HG03135 (cell line): ENCODE data around the gene LETM1.

Experiments used
- ATAC-seq: cut with Tn5 transposase; IDR thresholded peaks from one replicate; pipeline ENCODE4 v1.9.1; 2021; ENCODE audit warnings: mild to moderate bottlenecking, moderate library complexity; ENCODE audit not compliant: unreplicated experiment

The LETM1 gene

GRCh38 chr4:1873291-1873690 is 17.3 kb upstream of the LETM1 start:
- no peak for ATAC-seq

- no peak for ATAC-seq
Measured at GRCh38 chr4:1872870-1873269, 16.9 kb upstream of the LETM1 start.

- ATAC-seq: peak; percentile 13
Measured at GRCh38 chr4:1871471-1872021, 15.6 kb upstream of the LETM1 start.

- ATAC-seq: peak; percentile 56
Measured at GRCh38 chr4:1870578-1871443, 14.9 kb upstream of the LETM1 start, which contains the start of gene NSD2. Gene NSD2, plus strand, starts transcription at chr4:1871393. Its CDS starts 29,262 bp downstream, at chr4:1900655.

DNA sequence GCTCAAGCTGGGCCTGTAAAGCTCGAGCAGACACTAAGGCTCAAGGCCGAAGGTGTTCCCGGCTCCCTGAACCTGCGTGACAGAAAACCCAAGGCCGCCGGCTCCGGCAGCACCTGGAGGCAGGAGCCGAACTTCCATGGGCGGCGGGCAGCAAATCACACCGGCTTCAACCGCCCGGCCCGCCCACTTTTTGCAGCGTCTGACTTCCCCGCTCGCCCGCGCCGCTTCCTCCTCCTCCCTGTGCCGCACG is 14.3 kb upstream of the LETM1 start:
- peak; percentile 50 for ATAC-seq

- ATAC-seq: peak; percentile 8
Measured at GRCh38 chr4:1869530-1870327, 13.8 kb upstream of the LETM1 start.

DNA sequence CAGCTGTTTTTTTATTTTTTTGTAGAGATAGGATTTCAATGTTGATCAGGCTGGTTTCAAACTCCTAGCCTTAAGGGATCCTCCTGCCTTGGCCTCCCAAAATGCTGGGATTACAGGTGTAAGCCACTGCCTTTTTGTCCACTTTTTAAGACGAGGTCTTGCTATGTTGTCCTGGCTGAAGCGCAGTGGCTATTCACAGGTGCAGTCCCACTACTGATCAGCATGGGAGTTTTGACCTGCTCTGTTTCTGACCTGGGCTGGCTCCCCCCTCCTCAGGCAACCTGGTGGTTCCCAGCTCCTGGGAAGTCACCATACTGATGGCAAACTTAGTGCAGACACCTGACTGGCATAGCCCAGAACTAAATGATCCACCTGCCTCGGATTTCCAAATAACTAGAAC is 13.0 kb upstream of the LETM1 start:
- no peak for ATAC-seq

DNA sequence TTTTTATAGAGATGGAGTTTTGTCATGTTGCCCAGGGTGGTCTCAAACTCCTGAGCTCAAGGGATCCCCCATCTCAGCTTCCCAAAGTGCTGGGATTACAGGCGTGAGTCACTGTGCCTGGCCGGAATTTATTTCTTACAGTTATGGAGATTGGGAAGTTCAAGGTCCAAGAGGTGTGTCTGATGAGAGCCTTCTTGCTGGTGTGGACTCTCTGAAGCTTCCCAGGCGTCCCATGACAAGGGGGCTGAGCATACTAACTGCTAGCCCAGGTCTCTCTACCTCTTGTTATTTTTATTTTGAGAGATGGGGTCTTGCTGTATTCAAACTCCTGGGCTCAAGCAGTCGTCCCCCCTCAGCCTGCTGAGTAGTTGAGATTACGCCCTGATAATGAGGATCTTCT is 12.3 kb upstream of the LETM1 start:
- no peak for ATAC-seq

DNA sequence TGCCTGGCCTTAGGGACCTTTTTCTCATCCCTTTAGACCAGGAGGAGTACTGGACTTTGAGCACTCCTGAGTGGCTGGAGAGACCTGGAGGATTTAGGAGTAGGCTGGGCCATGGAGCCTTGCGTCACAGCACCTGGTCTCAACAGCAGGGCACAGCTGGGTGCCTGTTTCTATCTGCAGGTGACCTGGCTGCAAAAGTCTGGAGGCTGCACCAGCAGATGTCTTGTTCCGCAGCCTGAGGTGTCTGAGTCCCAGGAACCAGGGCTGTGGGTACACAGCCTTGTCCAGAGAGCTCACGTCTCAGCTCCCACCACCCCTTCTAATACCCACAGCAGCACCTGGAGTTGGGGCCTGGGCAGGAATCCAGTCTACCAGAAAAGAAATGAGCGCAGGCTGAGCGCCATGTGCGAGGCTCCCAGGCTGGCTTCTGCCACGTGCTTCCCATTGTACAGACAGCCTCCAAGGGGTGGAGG is 10.3 kb upstream of the LETM1 start:
- no peak for ATAC-seq

GRCh38 chr4:1864076-1865008 is 8.4 kb upstream of the LETM1 start:
- no peak for ATAC-seq

DNA sequence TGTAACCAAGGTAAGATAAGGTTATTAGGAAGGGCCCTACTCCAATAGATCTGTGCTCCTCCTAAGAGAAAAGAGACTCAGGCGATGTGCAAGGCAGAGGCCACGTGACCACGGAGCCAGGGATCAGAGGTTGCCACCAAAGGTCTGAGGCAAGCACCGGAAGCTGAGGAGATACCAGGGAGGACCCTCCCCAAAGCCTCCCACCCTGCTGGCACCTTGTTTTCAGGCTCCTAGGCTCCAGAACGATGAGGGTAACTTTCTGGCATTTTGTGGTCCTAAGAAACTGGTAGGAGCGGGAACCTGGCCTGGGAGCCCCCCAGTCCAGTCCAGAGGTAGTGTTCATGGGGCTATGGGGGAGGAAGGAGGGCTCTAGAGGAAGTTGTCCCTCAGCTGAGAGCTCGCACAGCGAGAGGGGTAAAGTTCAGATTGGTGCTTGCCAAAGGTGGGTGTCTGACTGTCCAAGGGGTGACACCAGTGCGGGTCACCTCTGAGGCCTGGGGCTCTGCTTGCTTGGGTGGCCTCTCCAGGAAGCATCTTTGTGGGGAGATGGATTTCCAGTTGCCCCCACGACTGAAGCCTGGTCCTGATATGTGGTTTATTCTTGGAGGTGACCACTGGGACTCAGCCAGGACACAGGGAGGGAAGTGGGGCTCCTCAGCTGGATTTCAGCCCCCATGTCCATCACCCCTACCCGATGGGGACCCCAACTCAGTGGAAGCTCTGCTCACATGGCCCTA is 7.5 kb upstream of the LETM1 start:
- ATAC-seq: no peak

- ATAC-seq: no peak
Measured at GRCh38 chr4:1862961-1863296, 7.0 kb upstream of the LETM1 start.

- ATAC-seq: no peak
Measured at GRCh38 chr4:1862055-1862911, 6.3 kb upstream of the LETM1 start.

- no peak for ATAC-seq
Measured at GRCh38 chr4:1859389-1859753, 3.4 kb upstream of the LETM1 start.

- ATAC-seq: no peak
Measured at GRCh38 chr4:1857931-1858330, 2.0 kb upstream of the LETM1 start.

DNA sequence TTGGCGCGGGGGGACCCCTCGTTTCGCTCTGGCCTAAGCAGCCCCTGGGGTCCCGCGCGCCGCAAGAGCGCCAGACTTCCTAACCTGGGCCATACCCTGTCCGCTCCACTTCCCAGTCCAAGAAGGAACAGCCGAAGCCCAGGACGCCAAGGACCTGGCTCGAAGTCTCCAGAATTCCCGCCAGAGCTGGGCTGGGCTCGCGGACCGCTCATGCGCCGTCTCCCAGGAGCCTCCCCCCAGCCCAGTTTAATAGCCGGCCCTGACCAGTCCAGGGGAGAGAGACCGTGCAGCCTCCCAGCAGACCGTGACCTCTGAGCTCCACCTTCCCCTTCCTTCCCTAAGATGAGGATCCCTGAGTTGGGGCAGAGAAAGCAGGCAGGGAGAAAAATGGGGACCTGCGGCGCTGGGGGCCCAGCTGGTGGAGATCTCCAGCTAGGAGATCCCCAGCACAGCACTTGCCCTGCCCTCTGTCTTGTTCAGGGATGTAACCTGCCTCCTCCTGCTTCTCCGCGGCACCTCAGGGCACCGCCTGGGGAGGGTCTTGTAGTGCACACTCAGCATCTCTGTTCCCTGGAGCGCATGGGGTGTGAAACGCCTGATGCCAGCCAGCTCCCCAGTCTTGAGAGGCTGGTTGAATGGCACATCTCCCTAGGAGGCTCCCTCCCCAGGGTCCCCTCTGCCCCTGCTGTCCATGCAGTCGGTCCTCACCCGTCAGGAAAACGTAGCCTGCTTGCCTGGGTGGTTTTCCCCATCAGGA is 1.2 kb upstream of the LETM1 start:
- ATAC-seq: no peak

DNA sequence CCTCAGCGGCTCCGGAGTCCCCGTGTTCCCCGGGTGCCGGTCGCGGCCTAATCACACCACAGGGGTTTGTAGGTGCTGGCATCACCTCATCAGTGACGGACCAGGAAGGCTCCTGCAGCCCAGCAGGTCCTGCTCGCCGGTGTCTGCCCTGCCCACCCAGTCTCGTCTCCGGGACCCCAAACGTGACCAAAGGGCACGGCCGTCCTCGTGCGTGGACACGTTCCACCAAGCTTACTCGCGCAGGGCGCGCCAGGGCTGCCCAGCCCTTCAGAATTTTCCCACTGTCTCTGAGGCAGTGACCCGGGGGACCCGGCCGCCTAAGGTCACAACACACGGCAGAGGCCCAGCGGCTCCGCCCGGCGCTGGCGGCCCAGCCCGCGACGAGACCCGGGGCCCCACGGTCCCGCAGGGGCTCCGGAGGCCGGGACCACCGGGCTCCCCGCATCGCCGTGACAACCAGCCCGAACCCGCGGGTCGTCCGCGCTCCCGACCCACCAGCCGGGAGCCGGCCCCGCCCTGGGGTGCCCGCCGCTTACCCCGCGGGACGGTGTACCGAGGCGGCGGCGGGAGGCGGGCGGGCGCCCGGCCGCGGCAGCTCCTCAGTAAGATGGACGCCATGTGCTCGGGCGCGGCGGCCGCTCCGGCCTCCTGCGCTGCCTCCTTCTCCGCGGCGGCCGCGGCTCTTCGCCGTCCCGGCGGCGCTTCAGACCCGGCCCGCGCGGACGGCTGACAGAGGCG is 454 bp downstream of the LETM1 start:
- ATAC-seq: peak; percentile 27

DNA sequence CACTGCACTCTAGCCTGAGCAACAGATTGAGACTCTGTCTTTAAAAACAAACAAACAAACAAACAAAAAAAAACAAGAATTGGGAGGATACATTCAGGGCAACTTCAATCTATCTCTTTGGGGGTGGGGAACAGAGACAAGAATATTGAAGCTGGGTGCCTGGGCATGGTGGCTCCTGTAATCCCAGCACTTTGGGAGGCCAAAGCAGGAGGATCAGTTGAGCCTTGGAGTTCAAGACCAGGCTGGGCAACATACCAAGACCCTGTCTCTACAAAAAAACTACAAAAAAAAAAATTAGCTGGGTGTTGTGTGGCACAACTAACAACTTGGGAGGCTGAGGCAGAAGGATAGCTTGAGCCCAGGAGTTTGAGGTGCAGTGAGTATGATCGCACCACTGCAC is 1.2 kb downstream of the LETM1 start:
- ATAC-seq: no peak
